Loucy (cell line): ENCODE measurements around the gene KLF3.

Experiments
- CTCF ChIP-seq: fragments of 200-600 bp; sonication (generic); conservative IDR thresholded peaks from 2 replicates; pipeline ENCODE4 v1.5.1; 2014; ENCODE audit warnings: mild to moderate bottlenecking, antibody characterized with exemption, low read length
- EZH2phosphoT487 ChIP-seq: fragments of 200-600 bp; IDR thresholded peaks from 2 replicates; pipeline ENCODE4 v1.6.1; 2018; ENCODE audit warnings: antibody characterized with exemption, mild to moderate bottlenecking, moderate library complexity, borderline replicate concordance

GRCh38 chr4:38676986-38677385 is 13.0 kb downstream of the KLF3 start:
- TF ChIP-seq CTCF (no peak), EZH2phosphoT487 (no peak)
